HUES48 (cell line): Measurements from ENCODE around the gene HABP4.

Source experiments
- H3K27ac ChIP-seq: one replicate; pipeline ENCODE4 v1.7.0; 2013; ENCODE audit warnings: low read depth, low read length, inconsistent platforms
- H3K27me3 ChIP-seq: 2 replicates; pipeline ENCODE4 v1.6.1; 2013; ENCODE audit warnings: mild to moderate bottlenecking, low read length; ENCODE audit not compliant: control insufficient read depth, insufficient read depth
- H3K36me3 ChIP-seq: 2 replicates; pipeline ENCODE4 v1.6.1; 2013; ENCODE audit warnings: low read length; ENCODE audit not compliant: control insufficient read depth, insufficient read depth
- H3K4me1 ChIP-seq: 2 replicates; pipeline ENCODE4 v1.6.1; 2013; ENCODE audit warnings: mild to moderate bottlenecking, low read length; ENCODE audit not compliant: control insufficient read depth, insufficient read depth
- H3K4me3 ChIP-seq: 2 replicates; pipeline ENCODE4 v1.5.1; 2013; ENCODE audit warnings: mild to moderate bottlenecking, low read depth, low read length
- H3K9ac ChIP-seq: 2 replicates; pipeline ENCODE4 v1.6.1; 2013; ENCODE audit warnings: mild to moderate bottlenecking, low read depth, low read length, moderate library complexity
- H3K9me3 ChIP-seq: 2 replicates; pipeline ENCODE4 v1.6.1; 2013; ENCODE audit warnings: low read length; ENCODE audit not compliant: control insufficient read depth, insufficient read depth

Gene HABP4

GRCh38 chr9:96490534-96491078, 40.6 kb downstream of the HABP4 start:
- Histone ChIP-seq H3K4me3 (no peak overlapping the region), H3K4me1 (peaks cover 7% of the 10 kb centered on the region; the same call in 1 of the 2 replicates), H3K27ac (no peak overlapping the region), H3K9me3 (no peaks in the 10 kb centered on the region), H3K9ac (no peak overlapping the region), H3K27me3 (no peaks in the 10 kb centered on the region), H3K36me3 (peaks cover 50% of the 10 kb centered on the region)

DNA sequence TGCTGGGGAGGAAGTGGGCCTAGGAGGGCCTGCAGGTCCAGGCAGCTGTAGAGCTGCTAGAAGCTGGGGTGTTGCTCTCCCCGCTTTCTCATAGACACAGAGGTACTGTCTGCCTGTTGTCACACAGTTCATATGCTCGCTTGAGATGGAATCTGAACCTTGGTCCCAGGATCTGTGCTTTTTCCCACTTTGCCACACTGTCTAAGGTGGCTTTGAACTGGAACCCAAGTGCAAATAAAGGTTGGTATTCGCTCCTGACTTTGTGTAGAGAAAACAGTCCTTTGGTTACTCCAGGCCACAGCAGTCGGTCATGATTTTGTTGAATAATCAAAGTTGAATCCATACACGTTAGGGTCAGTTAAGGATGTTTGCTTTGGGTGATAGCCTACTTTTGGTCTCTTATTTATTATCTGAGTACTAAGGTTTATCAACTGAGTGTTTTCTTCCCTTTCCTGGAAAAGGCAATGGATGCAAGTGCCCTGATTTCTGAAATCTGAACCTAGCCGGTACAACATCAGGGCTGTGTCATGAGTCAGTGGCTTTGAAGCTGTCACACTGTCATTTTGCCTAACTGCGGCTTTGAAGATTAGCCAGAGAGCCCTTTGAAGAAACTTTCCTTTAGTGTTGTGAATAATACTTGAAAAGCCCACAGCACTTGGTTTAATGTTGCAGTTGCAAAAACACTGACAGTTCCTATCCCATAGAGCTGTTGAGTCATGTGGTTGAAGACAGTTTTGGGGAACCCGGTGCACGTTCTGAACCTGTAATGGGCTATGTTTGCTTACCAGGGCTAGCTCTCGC, 41.3 kb downstream of the HABP4 start:
- no peak overlapping the region for H3K27ac ChIP-seq
- no peak overlapping the region for H3K4me3 ChIP-seq
- H3K9me3 ChIP-seq: no peaks in the 10 kb centered on the region
- H3K9ac ChIP-seq: no peak overlapping the region
- peaks cover 46% of the 10 kb centered on the region for H3K36me3 ChIP-seq
- H3K27me3 ChIP-seq: no peaks in the 10 kb centered on the region
- peaks cover 7% of the 10 kb centered on the region; the same call in 1 of the 2 replicates for H3K4me1 ChIP-seq

DNA sequence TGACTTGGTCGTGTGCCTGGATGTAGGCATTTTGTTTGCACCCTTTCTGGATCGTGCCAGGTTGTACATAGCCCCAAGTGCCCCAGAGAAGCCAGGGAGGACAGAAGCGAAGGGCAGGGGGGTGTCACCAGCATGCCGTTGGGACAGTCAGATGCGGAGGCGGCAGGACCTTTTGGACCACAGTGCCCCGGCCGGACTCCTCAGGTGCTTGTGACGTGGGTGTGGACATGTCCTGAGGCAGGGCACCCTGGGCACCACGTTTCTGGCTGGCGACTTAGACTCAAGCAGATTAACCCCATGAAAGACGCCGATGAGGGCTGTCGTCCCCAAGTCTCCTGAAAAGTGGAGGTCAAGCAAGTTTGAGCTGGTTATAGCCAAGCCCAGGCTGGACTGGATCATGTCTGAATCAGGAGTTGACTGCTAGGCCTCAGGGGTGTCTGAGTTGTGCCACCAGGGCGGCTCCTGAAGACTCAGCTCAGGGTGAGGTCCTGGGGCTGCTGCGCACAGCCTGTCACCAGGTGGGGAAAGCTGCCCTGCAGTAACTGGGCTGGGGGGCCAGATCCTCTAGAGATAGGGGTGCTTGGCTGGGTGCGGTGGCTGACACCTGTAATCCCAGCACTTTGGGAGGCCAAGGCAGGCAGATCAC, 42.0 kb downstream of the HABP4 start:
- H3K27me3 ChIP-seq: no peaks in the 10 kb centered on the region
- peaks cover 41% of the 10 kb centered on the region for H3K36me3 ChIP-seq
- no peaks in the 10 kb centered on the region for H3K9me3 ChIP-seq
- peaks cover 7% of the 10 kb centered on the region; the same call in 1 of the 2 replicates for H3K4me1 ChIP-seq
- no peak overlapping the region for H3K4me3 ChIP-seq
- no peak overlapping the region for H3K9ac ChIP-seq
- no peak overlapping the region for H3K27ac ChIP-seq

DNA sequence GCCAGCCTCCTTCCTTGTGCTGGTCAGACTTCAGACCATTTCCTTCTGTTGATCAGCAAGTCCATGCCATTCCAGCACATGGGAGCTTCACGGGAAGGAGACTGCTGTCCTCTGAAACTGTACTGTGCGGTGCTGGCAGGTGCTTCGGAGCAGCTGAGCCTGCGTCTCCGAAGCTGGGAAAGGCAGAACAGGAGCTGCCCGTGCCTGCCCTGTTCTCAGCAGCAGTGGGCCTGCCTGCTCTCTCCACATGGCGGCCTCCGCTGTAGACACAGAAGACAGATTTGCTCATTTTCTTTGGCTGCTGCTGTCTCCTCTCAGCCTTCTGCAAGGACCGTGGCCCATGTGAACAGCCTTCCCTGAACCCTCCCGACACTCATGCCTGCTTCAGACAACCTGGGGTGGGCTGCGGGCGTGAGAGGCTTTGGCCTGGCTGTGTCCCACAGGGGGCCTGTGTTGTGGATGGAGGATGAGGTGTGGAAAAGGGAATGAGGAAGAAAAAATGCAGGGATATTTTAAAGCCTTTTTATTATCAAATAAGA, 43.1 kb downstream of the HABP4 start:
- peaks cover 7% of the 10 kb centered on the region; the same call in 1 of the 2 replicates for H3K4me1 ChIP-seq
- H3K9me3 ChIP-seq: no peaks in the 10 kb centered on the region
- no peak overlapping the region for H3K4me3 ChIP-seq
- no peak overlapping the region for H3K27ac ChIP-seq
- H3K36me3 ChIP-seq: peaks cover 38% of the 10 kb centered on the region
- no peak overlapping the region for H3K9ac ChIP-seq
- no peaks in the 10 kb centered on the region for H3K27me3 ChIP-seq

- H3K4me3 ChIP-seq: no peak overlapping the region
- H3K9ac ChIP-seq: peak overlapping the region; percentile 32; the same call in 1 of the 2 replicates
- peaks cover 10% of the 10 kb centered on the region for H3K4me1 ChIP-seq
- H3K27me3 ChIP-seq: no peaks in the 10 kb centered on the region
- H3K36me3 ChIP-seq: peaks cover 31% of the 10 kb centered on the region
- H3K9me3 ChIP-seq: no peaks in the 10 kb centered on the region
- H3K27ac ChIP-seq: no peak overlapping the region
These were observed 43.8 kb downstream of the HABP4 start for GRCh38 chr9:96493757-96494156.

DNA sequence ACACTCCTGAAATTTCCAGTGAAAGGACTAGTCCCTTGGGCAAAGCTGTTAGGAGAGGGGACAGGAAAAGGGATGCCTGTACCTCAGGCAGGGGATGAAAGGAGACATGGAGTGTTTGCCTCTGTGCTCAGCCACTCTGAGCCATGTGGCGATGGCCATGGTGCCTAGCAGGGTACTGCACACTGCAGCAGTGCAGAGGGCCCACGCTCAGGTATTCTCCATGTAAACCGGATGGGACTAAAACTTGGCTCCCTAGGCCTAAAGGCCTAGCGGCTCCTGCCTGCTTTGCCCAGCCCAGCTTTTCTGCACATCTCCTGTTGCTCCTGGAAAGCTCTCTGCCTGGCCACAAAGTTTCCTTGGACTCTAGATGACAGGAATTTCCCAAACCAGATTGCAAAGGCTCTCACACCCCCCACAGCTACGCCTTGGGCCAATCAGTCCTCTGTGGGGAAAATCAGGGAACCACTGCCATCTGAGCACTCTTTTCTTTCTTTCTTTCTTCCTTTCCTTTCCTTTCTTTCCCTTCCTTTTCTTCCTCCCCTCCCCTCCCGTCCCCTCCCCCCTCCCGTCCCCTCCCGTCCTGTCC, 44.3 kb downstream of the HABP4 start:
- no peak overlapping the region for H3K27ac ChIP-seq
- no peaks in the 10 kb centered on the region for H3K9me3 ChIP-seq
- no peaks in the 10 kb centered on the region for H3K27me3 ChIP-seq
- H3K9ac ChIP-seq: peak overlapping the region; percentile 32; the same call in 1 of the 2 replicates
- no peak overlapping the region for H3K4me3 ChIP-seq
- peaks cover 16% of the 10 kb centered on the region for H3K4me1 ChIP-seq
- peaks cover 26% of the 10 kb centered on the region for H3K36me3 ChIP-seq

GRCh38 chr9:96495341-96495740, 45.4 kb downstream of the HABP4 start:
- no peak overlapping the region for H3K4me3 ChIP-seq
- H3K36me3 ChIP-seq: peaks cover 19% of the 10 kb centered on the region
- no peaks in the 10 kb centered on the region for H3K9me3 ChIP-seq
- peaks cover 16% of the 10 kb centered on the region for H3K4me1 ChIP-seq
- no peak overlapping the region for H3K27ac ChIP-seq
- H3K9ac ChIP-seq: no peak overlapping the region
- H3K27me3 ChIP-seq: no peaks in the 10 kb centered on the region

DNA sequence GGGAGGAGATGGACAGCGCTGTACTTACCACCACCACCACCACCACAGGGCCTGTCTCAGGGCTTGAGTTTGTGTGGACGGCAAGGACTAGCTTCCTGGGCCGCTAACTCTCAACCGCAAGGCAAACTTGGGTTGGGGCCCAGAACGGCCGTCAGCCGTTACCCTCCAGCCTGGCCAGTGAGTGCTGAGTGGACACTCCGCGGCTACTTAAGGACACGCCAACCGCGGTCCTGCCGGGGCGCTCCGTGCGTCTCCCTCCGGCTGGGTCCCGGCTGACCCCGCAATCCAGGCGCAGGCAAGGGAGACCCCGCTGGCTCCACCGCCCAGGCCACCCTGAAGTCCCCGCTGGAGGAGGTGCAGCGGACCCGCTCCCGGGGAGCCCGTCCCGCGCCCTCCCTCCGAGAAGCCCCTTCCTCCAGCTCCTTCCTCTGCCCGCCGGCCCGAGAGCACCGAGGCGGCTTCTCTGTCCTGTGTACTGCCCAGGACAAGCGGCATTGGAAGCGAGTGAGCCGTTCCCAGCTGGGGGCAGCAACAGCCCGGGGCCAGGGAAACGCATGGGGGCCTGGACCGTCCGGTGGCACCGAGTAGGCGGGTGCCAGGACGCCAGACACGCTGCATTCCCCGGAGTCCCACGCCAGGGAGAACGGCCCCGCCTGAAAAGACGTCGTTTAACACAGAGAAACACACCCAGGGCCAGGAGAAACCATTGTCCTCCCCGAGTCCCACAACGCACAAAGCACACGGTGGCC, 46.6 kb downstream of the HABP4 start:
- Histone ChIP-seq H3K4me1 (peaks cover 16% of the 10 kb centered on the region), H3K27ac (no peak overlapping the region), H3K27me3 (no peaks in the 10 kb centered on the region), H3K36me3 (peaks cover 7% of the 10 kb centered on the region), H3K4me3 (no peak overlapping the region), H3K9ac (no peak overlapping the region), H3K9me3 (no peaks in the 10 kb centered on the region)

DNA sequence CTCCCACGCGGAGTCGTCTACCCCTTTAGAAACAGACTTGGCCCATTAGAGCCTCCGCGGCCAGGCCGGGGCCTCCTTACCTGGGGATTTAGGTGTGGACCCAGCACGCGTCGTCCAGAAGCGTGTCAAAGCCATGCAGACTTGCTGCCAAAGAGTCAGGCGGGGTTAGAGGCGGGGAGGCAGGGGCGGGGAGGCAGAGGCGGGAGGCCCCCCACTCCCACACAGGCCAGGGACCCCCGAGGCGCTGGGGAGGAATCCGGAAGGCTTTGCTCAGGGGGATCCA, 47.1 kb downstream of the HABP4 start:
- no peak overlapping the region for H3K27ac ChIP-seq
- no peaks in the 10 kb centered on the region for H3K9me3 ChIP-seq
- H3K4me1 ChIP-seq: peaks cover 19% of the 10 kb centered on the region
- H3K9ac ChIP-seq: no peak overlapping the region
- no peaks in the 10 kb centered on the region for H3K27me3 ChIP-seq
- no peak overlapping the region for H3K4me3 ChIP-seq
- peaks cover 4% of the 10 kb centered on the region; the same call in 1 of the 2 replicates for H3K36me3 ChIP-seq

DNA sequence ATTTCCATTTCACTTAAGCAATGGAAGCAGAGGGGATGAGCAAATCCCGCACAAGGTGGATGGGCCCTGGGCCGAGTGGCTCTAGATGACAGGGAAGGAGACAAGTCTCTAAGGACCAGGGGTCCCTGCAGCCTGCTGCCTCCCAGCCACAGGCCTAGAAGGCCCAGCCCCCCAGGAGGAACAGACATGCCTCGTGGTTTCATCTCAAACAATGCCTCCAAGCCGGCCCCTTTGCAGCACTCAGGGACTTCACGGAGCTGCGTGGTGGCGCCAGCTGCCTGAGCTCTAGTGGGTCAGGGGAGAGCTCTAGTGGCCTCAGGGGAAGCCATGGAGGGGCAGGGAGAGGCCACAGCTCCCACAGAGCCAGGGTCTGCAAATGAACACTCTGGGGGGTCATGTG, 48.8 kb downstream of the HABP4 start:
- peaks cover 4% of the 10 kb centered on the region; the same call in 1 of the 2 replicates for H3K36me3 ChIP-seq
- H3K9me3 ChIP-seq: no peaks in the 10 kb centered on the region
- H3K9ac ChIP-seq: no peak overlapping the region
- H3K27ac ChIP-seq: no peak overlapping the region
- no peaks in the 10 kb centered on the region for H3K27me3 ChIP-seq
- H3K4me1 ChIP-seq: peaks cover 34% of the 10 kb centered on the region
- no peak overlapping the region for H3K4me3 ChIP-seq
